ENCODE data around the gene CACFD1. TPM values are rescaled to one million over a fixed set of nuclear protein-coding genes. Genes with fewer than 3 reads are reported as not detected.

The CACFD1 gene
- total RNA-seq, 1 experiment from 2014 or later: 6.9 TPM

- ChIA-PET CTCF (no interaction called here), POLR2A (no interaction called here), RAD21 (ENCODE audit: low non-redundant PET in 1 of 2, low total read pairs in 2 of 2, uncharacterized antibody in 2 of 2, unreplicated experiment in 2 of 2) (no interaction called here)
- no peaks in the 10 kb centered on the region for H3K9me3 ChIP-seq (ENCODE audit: control insufficient read depth in 1 of 2, insufficient read depth in 1 of 2, low read depth in 1 of 2, low read length in 2 of 2)
- no peak overlapping the region for H3K9ac ChIP-seq (ENCODE audit: low read length)
- BruUV-seq (replicated peaks): no TSS peak
- H3K4me3 ChIP-seq (replicated peaks in 1 of 2; ENCODE audit: low read depth in 1 of 2, low read length in 2 of 2): no peak overlapping the region
- ATAC-seq: no peak
- no peaks in the 10 kb centered on the region for H3K36me3 ChIP-seq (ENCODE audit: control insufficient read depth in 1 of 2, insufficient read depth in 2 of 2, low read length in 2 of 2)
- no peaks in the 10 kb centered on the region for H3K9me2 ChIP-seq (ENCODE audit: insufficient read depth)
- no peak overlapping the region for H2AFZ ChIP-seq (ENCODE audit: low read depth, low read length, poor library complexity, severe bottlenecking)
- H3K4me2 ChIP-seq (ENCODE audit: low read length): no peak overlapping the region
- no peaks in the 10 kb centered on the region for H3K27me3 ChIP-seq (ENCODE audit: insufficient read depth, low read length)
- intact Hi-C loops (cut with micrococcal nuclease): no loop called here
- no peak overlapping the region for H3K27ac ChIP-seq (ENCODE audit: low read depth, low read length)
- H3K4me1 ChIP-seq (ENCODE audit: control insufficient read depth in 1 of 2, insufficient read depth in 2 of 2, low read length in 2 of 2): peaks cover 13 to 21% of the 10 kb centered on the region in 2 experiments; a peak in 3 of 4 replicates
- peaks cover 6% of the 10 kb centered on the region; the same call in 1 of the 2 replicates for H3K79me2 ChIP-seq (ENCODE audit: insufficient read depth, low read length)
- no peak for DNase-seq (ENCODE audit: low read depth, low spot score)
- no peaks in the 10 kb centered on the region for H4K20me1 ChIP-seq (ENCODE audit: insufficient read depth)
- TF ChIP-seq REST (IDR thresholded peaks at IDR 0.05; ENCODE audit: low read depth) (no peak), SRF (IDR thresholded peaks at IDR 0.05; ENCODE audit: low read depth) (no peak), ZNF274 (IDR thresholded peaks at IDR 0.05; ENCODE audit: low read depth, low read length) (no peak), YY1 (IDR thresholded peaks at IDR 0.05; ENCODE audit: extremely low read depth, insufficient replicate concordance, low read depth, low read length) (no peak), SIN3A (IDR thresholded peaks at IDR 0.05; ENCODE audit: low read depth) (no peak), MAX (IDR thresholded peaks at IDR 0.05) (no peak), TCF7L2 (IDR thresholded peaks at IDR 0.05; ENCODE audit: borderline replicate concordance, extremely low read depth, insufficient read depth, insufficient read length) (no peak), POLR2A (IDR thresholded peaks at IDR 0.05; ENCODE audit: borderline replicate concordance, extremely low read depth, insufficient read depth, insufficient read length) (no peak), EZH2phosphoT487 (IDR thresholded peaks at IDR 0.05; ENCODE audit: borderline replicate concordance) (no peak), SP1 (IDR thresholded peaks at IDR 0.05; ENCODE audit: low read depth) (no peak)
Observed at GRCh38 chr9:133476941-133477340, 17.2 kb downstream of the CACFD1 start.
